ENCODE results near the gene DPAGT1.

The DPAGT1 gene

DNA sequence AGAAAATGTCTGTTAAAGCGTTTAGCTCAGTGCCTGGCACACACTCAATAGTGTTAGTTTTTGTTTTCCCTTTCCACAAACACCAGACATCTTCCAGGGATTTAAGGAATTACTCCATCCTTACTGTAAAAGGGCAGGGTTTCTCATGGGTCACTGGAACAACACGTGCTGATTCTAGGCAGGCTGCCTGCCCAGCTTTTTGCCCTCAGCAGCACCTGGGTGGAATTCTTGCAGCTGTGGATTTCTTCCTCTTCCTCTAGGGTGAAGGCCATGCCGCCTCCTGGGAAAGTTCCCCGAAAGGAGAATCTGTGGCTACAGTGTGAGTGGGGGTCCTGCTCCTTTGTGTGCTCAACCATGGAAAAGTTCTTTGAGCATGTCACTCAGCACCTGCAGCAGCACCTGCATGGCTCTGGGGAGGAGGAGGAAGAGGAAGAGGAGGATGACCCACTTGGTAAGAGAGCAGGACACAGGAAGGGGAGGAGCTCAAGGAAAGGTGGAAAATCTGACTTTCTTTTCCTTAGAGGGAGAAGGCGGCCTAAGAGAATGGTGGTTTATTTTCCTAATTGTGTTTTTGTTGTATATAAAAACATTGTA, 25.1 kb upstream of the DPAGT1 start:
- Histone ChIP-seq H3K4me1 (ENCODE audit: insufficient read depth, low read length) (peaks cover 13% of the 10 kb centered on the region), H3K27ac (ENCODE audit: low read length) (no peak overlapping the region), H3K27me3 (ENCODE audit: insufficient read depth, low read length, poor library complexity) (no peaks in the 10 kb centered on the region), H4K20me1 (ENCODE audit: insufficient read depth, low read length) (peaks cover 7% of the 10 kb centered on the region; the same call in 1 of the 2 replicates), H2AFZ (ENCODE audit: low read depth, low read length) (no peak overlapping the region), H3K9me3 (ENCODE audit: insufficient read depth, low read length, severe bottlenecking) (no peaks in the 10 kb centered on the region), H3K9ac (ENCODE audit: low read depth, low read length) (no peak overlapping the region), H3K4me2 (ENCODE audit: insufficient read depth, low read length) (no peak overlapping the region), H3K36me3 (ENCODE audit: insufficient read depth, low read length) (peaks cover 39% of the 10 kb centered on the region), H3K4me3 (ENCODE audit: low read depth in 1 of 2, low read length in 2 of 2) (no peak overlapping the region), H3K79me2 (ENCODE audit: insufficient read depth, low read length) (peaks cover 23% of the 10 kb centered on the region)
- no peak for TF ChIP-seq EZH2 (IDR thresholded peaks at IDR 0.05; ENCODE audit: borderline replicate concordance, low read depth, low read length, severe bottlenecking)
- TF ChIP-seq, protein P1, sequence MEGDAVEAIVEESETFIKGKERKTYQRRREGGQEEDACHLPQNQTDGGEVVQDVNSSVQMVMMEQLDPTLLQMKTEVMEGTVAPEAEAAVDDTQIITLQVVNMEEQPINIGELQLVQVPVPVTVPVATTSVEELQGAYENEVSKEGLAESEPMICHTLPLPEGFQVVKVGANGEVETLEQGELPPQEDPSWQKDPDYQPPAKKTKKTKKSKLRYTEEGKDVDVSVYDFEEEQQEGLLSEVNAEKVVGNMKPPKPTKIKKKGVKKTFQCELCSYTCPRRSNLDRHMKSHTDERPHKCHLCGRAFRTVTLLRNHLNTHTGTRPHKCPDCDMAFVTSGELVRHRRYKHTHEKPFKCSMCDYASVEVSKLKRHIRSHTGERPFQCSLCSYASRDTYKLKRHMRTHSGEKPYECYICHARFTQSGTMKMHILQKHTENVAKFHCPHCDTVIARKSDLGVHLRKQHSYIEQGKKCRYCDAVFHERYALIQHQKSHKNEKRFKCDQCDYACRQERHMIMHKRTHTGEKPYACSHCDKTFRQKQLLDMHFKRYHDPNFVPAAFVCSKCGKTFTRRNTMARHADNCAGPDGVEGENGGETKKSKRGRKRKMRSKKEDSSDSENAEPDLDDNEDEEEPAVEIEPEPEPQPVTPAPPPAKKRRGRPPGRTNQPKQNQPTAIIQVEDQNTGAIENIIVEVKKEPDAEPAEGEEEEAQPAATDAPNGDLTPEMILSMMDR (IDR thresholded peaks at IDR 0.05; ENCODE audit: borderline replicate concordance, extremely low read depth, low read length, poor library complexity, severe bottlenecking) = no peak
- ATAC-seq (ENCODE audit: insufficient read depth, low read depth) (no peak), DNase-seq (no peak)

DNA sequence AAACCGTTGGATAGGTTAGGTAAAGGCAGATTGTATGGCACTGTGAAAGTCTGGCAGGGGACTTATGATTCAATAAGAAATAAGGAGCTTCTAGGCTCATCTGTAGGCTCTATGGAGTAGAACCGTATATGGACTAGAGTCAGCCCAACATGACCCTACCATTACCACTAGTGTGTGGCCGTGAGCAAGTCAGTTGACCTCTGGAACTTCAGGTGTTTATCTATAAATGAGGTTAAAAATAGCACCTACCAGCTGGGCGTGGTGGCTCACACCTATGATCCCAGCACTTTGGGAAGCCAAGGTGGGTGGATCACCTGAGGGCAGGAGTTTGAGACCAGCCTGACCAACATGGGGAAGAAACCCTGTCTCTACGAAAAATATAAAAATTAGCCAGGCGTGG, 24.2 kb upstream of the DPAGT1 start:
- Histone ChIP-seq H3K4me2 (ENCODE audit: insufficient read depth, low read length) (no peak overlapping the region), H2AFZ (ENCODE audit: low read depth, low read length) (no peak overlapping the region), H4K20me1 (ENCODE audit: insufficient read depth, low read length) (peaks cover 7% of the 10 kb centered on the region; the same call in 1 of the 2 replicates), H3K36me3 (ENCODE audit: insufficient read depth, low read length) (peaks cover 30% of the 10 kb centered on the region), H3K27ac (ENCODE audit: low read length) (no peak overlapping the region), H3K4me3 (ENCODE audit: low read depth in 1 of 2, low read length in 2 of 2) (no peak overlapping the region), H3K9me3 (ENCODE audit: insufficient read depth, low read length, severe bottlenecking) (no peaks in the 10 kb centered on the region), H3K9ac (ENCODE audit: low read depth, low read length) (no peak overlapping the region), H3K79me2 (ENCODE audit: insufficient read depth, low read length) (peaks cover 28% of the 10 kb centered on the region), H3K27me3 (ENCODE audit: insufficient read depth, low read length, poor library complexity) (no peaks in the 10 kb centered on the region), H3K4me1 (ENCODE audit: insufficient read depth, low read length) (peaks cover 16% of the 10 kb centered on the region)
- ATAC-seq (ENCODE audit: insufficient read depth, low read depth) (no peak), DNase-seq (no peak)
- TF ChIP-seq, protein P1 (IDR thresholded peaks at IDR 0.05; ENCODE audit: borderline replicate concordance, extremely low read depth, low read length, poor library complexity, severe bottlenecking) = no peak
- TF ChIP-seq EZH2 (IDR thresholded peaks at IDR 0.05; ENCODE audit: borderline replicate concordance, low read depth, low read length, severe bottlenecking) = no peak

DNA sequence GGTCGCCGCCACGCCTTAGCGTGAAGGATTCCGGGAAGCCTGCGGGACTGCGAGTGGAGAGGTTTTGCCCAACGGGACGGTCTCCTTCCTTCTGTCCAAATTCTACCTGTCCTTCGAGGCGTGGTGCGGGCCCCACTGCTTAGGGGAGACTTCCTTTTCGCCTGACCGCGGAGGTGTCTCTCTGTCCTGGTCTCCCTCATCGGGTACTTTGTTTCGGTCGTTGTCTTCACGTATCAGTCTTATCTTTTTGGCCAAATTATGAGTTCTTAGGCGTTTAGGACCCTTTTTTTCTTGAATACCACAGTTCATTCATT, 20.1 kb upstream of the DPAGT1 start:
- H3K4me3 ChIP-seq (ENCODE audit: low read depth in 1 of 2, low read length in 2 of 2) = peak overlapping the region; percentile 40 to 86
- H4K20me1 ChIP-seq (ENCODE audit: insufficient read depth, low read length) = peaks cover 7% of the 10 kb centered on the region; the same call in 1 of the 2 replicates
- no peaks in the 10 kb centered on the region for H3K27me3 ChIP-seq (ENCODE audit: insufficient read depth, low read length, poor library complexity)
- no peak for TF ChIP-seq EZH2 (IDR thresholded peaks at IDR 0.05; ENCODE audit: borderline replicate concordance, low read depth, low read length, severe bottlenecking)
- TF ChIP-seq, protein P1 (IDR thresholded peaks at IDR 0.05; ENCODE audit: borderline replicate concordance, extremely low read depth, low read length, poor library complexity, severe bottlenecking) = no peak
- peak overlapping the region; percentile 73 for H3K27ac ChIP-seq (ENCODE audit: low read length)
- H3K9ac ChIP-seq (ENCODE audit: low read depth, low read length) = peak overlapping the region; percentile 68
- peak overlapping the region; percentile 80 for H2AFZ ChIP-seq (ENCODE audit: low read depth, low read length)
- H3K79me2 ChIP-seq (ENCODE audit: insufficient read depth, low read length) = peaks cover 31% of the 10 kb centered on the region
- H3K36me3 ChIP-seq (ENCODE audit: insufficient read depth, low read length) = peaks cover 19% of the 10 kb centered on the region
- peak overlapping the region; percentile 78 for H3K4me2 ChIP-seq (ENCODE audit: insufficient read depth, low read length)
- H3K4me1 ChIP-seq (ENCODE audit: insufficient read depth, low read length) = peaks cover 26% of the 10 kb centered on the region
- ATAC-seq (ENCODE audit: insufficient read depth, low read depth) = no peak
- no peaks in the 10 kb centered on the region for H3K9me3 ChIP-seq (ENCODE audit: insufficient read depth, low read length, severe bottlenecking)
- DNase-seq = no peak

All from DND-41 (cell line).